HUDEP-2 (cell line): Measurements from ENCODE around the gene SLC38A9.
A peak's percentile ranks its signal among the peaks of the same experiment; 100 is the strongest.
"Not testable (repeated sequence)": the region's sequence is repeated elsewhere in the genome, so short reads cannot be mapped to it uniquely, and the experiment has no call there.

Experiments used
- DNase-seq, 76 experiments: peaks; one replicate each; lab custom pipeline; 2025; ENCODE audit not compliant: unreplicated experiment in 76 of 76; lab: John Stamatoyannopoulos, UW

Gene SLC38A9

DNA sequence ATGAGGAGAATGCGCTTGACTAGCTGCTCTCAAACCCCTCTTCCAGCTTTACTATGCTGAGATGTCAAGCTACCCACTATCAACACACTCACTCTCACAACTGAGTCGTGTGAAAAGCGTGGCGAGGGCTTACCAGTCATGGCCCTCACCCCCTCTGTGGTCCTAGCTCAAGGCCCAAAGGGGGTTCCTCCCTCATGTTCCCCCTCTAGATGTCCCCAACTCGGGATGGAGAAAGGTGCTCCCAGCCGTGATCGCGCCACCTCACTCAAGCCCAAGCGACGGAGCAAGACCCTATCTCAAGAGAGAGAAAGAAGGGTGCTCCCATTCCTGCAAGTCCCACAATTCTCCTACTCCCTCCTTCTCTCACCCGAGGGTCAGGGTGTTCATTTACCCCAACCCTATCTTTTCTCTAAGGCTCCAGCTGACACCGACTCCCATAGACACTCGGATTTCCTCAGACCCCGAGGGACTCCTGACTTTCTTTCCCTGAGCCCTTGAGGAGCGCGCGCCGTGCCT, 559 bp downstream of the SLC38A9 start:
- DNase-seq, result peak in 3 of 76 experiments; percentile 7 to 21 (median 9)

DNA sequence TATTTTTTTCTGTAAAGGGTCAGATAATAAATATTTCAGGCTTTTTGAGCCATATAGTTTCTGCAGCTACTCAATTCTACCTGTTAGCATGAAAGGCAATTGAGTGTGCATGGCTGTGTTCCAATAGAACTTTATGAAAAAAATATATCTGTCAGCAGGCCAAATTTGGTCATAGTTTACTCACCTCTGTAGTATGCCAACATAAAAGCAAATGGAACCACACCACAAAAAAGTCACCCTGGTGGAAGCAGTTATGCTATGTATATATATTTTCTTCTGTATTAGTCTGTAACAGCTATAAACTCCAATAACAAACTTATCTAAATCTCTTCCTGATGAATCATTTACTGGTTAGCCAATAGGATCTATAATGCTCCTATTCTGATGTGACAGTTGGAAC, 3.4 kb downstream of the SLC38A9 start:
- no peak for DNase-seq

DNA sequence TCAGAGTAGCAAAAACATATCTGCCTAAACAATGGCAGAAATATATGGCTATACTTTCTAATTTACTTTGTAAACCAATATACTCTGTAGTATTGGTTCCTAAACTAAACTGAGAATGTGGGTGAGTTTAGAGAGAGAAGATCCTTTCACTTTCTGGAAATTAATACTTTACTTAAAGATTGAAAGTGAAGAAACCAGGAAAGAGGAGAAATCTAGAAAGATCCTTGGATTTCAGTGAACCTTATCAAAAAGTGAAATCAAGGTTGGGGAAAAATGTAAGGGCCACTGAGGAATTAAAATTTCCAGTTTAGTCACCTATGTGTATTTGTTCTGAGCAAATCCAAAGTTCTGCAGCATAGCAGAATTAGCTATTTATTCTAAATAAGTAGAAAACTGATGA, 5.9 kb downstream of the SLC38A9 start:
- DNase-seq, result no peak

DNA sequence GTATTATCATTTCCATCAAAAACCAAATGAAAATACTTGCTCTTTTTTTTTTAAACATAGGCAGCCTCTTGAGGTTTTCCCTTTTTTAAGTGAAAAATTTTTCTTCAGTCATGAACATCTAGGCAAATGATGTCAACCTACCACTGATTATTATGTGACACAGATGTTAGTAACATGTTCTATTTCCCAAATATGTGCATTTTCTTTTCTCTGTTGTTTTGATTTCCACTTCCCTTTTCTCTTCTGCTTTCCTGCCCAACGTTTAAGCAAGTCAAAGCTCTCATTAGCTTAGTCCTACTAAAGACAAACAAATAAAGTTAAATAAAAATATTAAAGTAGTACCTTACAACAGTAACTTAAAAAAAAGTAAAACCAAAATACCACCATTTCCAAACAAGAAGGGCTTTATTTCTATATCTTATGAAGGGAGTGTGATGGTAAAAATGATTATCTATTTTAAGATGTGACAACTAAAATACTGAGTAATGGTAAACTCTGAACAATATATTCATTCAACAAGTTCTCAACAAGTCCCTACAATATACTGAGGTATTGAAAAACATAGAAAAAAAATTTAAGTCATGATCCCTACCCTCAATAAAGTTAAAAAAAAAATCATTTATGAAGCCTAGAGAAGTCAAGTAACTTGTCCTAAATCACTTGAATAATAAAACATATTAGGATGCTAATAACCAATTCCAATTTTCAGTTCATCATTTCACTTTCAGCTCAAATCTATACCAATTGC, 9.4 kb downstream of the SLC38A9 start:
- DNase-seq, result no peak

DNA sequence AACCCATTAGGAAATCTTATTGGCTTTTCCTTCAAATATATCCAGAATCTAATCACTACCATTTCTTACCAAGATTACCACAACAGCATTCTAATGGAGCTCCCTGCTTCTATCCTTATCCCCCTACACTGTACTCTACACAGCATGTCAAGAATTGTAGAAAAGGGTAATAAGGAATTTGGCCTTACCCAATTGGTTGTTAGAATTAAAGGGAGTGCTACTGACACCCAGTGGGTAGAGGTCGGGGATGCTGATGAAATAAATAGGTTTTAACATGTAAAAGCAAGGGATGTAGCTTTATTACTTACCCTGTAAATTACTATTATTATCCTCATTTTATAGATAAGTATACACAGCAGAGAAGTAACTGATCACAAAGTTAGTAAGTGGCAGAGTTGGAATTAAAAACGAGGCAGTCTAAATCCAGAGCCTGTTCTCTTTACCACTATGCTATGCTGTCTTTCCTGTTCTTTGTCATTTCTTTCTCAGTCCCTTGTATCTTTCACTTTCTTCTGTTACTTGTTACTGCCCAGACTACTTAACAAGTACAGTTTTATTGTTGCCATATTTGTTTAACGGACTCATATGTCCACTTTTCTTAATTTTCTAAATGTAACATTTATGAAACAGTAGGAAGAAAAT, 10.5 kb downstream of the SLC38A9 start:
- no peak for DNase-seq

DNA sequence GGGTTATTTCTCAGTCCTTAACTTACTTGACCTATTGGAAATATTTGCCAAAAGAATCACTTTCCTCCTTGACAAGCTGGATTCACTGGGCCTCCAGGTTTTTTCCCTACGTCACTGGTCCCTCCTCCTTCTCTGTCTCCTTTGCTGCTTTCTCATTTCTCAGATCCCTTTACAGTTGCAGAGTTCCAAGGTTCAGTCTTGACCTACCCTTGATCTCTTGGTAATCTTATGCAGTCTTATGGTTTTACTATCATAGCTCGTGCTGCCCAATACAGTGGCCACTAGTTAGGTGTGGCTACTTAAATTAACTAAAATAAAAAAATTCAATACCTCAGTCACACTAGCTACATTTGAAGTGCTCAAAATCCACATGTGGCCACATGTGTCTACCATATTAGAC, 11.4 kb downstream of the SLC38A9 start:
- DNase-seq, result no peak

DNA sequence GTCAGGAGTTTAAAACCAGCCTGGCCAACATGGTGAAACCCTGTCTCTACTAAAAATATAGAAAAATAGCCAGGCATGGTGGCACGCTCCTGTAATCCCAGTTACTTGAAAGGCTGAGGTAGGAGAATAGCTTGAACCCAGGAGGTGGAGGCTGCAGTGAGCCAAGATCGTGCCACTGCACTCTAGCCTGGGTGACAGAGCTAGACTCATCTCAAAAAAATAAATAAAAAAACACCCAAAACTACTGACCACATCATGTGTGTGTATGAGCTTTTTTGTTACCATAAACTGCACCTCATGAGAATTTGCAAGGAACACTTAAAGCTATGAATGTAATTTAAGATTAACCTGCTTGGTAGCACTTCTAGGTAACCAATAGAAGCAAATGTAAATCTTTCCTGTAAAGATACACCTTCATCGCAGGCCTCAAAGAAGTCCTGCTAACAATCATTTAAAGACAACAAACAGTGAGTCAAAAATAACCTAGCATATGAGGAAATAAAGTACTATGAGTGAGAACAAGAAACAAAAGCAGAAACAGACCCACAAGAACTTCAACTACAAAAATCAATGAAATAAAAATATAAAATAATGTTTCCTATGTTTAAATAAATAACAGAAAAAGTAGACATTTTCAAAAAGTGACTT, 13.0 kb downstream of the SLC38A9 start:
- DNase-seq, result no peak

DNA sequence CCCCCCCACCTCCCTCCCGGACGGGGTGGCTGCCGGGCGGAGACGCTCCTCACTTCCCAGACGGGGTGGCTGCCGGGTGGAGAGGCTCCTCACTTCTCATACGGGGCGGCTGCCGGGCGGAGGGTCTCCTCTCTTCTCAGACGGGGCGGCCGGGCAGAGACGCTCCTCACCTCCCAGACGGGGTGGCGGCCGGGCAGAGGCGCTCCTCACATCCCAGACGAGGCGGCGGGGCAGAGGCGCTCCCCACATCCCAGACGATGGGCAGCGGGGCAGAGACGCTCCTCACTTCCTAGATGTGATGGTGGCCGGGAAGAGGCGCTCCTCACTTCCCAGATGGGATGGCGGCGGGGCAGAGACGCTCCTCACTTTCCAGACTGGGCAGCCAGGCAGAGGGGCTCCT, 15.4 kb downstream of the SLC38A9 start:
- DNase-seq, result not testable (repeated sequence)

DNA sequence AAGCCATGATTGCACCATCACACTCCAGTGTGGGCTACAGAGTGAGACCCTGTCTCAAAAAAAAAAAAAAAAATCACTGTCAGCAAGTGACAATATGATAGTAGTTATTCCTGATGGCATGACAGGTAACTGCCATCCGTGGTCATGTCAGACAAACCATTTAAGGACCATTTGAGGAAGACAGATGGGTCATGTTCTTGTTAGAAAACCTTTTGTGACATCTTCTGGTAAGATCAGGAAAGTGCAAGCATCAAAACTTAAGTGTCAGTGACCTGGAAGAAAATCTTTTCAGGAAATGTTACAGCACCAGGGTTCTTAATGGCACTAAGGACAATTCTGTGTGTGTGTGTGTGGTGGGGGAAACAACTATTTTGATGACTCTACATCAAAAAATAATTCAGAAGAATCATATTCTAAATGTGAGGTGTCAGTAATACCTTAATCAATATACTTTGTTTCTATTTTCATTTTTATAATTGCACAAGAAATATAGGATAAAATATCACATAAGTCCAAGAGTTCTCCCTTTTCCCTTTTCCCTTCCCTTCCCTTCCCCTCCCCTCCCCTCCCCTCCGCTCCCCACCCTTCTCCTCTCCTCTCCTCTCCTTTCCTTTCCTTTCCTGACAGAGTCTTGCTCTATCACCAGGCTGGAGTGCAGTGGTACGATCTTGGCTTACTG, 17.8 kb downstream of the SLC38A9 start:
- peak in 4 of 76 experiments; percentile 13 to 23 (median 17) for DNase-seq

DNA sequence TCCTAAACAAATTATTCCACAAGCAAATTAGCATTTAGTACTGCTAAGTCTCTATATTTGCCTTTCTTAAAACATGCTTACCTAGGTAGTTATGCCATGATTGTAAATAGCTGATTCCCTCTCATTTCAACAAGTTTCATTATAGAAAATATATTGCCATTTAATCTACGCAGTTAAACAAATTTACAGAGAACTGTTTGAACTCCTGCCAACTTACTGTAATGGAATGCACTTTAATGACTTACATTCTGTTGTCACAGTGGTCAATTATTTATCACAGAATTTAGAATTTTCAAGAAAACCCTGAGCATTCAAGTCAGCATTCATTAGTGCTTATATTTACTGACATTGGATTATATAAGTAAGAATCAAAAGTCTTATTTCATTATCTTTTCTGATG, 19.6 kb downstream of the SLC38A9 start:
- DNase-seq, result no peak

DNA sequence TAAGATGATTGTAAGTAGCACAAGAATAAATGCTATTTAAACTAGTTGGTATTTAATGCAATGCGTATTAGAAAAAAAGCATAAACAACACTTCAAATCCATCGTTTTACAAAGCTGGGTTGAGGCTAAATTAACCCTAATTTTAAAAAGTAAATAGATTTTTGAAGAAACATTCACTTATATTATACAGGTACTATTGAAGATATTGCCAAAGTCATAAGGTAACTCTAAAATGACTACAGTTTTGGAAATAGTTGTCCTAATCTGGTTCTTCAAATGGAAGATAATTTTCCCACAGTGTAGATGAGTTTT, 20.1 kb downstream of the SLC38A9 start:
- no peak for DNase-seq

DNA sequence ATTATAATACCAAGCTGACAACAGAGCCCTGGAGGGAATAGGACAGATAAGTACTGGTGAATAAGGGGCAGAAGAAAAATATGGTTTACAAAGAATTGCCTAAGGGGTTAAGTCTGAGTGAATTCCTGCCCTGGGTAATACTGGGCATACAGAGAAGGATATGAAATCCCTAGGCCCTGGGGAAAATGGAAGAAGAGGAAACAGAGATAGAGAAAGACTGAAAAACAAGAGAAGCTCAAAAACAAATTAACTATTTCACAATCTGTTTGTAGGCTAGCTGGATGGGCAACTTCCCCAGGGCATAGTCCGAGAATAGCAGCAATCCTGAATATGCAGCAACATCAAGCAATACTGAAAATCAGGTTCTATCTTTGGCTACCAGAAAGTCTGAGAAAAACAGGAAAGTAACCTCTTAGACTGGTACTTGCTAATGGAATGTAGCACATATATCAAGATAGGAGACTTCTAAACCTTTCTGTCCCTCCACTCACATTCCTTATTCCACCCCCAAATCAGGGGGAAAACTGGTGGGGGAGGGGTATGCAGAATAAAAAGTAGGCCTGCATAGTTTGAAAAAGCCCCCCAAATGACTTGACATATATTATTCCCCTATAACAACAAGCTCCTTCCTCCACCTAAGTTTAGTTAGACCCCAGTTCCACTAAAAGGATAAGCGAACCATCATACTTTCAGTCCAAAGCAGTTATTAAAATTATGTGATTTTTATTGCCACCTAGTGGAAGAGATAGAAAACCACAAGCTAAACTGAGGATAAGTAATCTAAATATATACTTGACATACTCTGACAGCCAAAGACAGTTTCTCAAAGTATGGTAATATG, 20.6 kb downstream of the SLC38A9 start:
- DNase-seq, result peak in 7 of 76 experiments; percentile 0 to 33 (median 14)

DNA sequence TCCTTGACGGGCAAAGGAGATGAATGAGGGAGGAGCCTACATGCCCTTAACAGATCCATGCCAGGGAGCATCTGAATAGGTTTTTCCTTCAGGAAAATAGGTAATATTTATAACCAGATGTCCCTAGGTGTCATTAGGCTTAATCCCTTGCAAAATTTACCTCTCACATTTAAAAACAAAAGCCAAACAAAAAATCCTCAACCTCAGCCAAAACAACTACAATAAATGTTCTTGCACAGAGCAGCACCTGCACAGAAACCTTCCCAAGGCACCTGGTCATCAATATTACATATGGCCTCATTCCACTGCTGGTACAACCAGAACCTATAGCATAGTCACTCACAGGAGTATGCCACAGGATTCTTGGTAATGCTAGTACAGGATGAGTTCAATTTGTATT, 30.1 kb downstream of the SLC38A9 start:
- no peak for DNase-seq

DNA sequence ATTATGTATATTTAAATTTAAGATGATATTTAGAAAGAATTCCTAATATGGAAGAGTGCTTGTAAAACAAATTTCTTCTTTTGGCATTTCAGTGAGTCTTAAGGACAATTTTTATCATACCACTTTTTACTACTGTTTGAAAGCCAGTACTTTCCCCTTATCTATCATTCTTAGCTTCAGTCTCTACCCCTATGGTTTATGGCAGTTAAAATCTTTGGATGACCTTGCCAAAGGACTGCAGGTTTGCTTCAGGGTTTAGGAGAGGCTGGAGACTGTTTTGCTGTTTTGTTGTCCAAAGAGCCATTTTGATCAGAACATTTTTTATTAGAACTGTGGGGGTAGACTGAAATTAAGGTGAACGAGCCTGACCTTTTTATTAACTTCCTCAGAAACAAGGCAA, 30.8 kb downstream of the SLC38A9 start:
- peak in 17 of 76 experiments; percentile 0 to 42 (median 15) for DNase-seq

DNA sequence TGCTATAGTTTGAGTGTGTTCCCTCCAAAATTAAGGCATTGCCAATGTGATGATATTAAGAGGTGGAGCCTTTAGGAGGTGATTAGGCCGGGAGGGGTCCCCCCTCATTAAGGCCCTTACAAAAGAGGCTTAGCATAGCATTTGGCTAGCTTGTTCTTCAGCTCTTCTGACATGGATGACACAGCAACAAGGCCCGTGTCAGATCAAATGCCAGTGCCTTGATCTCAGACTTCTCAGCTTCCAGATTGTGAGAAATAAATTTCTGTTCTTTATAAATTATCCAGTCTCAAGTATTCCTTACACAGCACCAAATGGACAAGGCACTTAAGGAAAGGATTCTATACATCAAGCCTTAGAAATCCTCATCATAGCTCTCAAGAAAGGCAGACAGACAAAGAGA, 31.8 kb downstream of the SLC38A9 start:
- DNase-seq, result peak in 1 of 76 experiments; percentile 13

DNA sequence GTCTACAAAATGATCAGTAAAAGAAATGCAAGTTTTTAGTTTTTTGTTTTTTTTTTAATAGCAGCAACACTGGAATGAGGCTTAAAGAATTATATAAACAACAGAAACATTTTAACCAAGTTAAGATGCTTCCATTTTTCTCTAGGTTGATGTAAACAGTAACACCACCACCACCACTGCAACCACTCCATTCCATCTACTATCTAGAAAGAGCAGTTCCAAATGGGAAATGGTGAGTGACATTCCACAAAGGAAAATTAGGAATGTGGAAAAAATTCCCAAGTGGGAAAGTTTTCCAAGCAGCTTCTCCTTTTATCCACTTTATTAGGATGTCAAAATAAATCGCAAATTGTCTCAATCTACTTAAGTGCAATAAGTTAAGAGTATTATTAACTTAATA, 32.6 kb downstream of the SLC38A9 start:
- DNase-seq, result no peak

DNA sequence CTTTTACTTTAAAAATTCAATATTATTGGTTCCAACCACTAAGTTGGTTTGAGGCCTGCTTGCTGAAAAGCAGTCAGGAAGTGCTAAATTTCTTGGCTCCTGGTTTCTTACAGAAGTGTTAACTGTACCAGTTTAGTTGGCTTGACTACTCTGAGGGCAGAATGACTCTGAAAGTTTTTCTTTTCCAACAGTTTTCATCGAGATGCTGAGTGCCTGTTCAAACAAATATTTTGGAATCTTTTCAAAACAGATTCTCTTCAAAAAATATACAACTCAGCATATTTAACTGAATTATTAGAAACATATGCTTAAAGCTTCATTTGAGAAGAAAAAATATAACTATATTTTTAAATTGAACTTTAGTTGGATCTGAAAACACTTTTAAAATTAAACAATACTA, 37.0 kb downstream of the SLC38A9 start:
- DNase-seq, result no peak

DNA sequence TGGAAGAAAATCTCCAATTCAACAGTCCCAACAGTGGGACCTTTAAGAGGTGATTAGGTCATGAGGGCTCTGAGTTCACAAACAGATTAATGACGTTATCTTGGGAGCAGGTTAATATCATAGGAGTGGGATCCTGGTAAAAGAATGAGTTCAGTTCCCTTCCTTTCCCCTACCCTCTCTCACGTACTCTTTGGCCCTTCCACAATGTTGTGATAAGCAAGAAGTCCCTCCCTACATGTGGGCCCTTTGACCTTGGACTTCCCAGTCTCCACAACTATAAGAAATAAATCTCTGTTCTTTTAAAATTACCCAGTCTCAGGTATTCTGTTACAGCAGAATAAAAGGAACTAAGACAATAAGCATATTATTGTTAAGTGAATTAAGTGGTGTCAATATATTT, 37.8 kb downstream of the SLC38A9 start:
- DNase-seq, result no peak

DNA sequence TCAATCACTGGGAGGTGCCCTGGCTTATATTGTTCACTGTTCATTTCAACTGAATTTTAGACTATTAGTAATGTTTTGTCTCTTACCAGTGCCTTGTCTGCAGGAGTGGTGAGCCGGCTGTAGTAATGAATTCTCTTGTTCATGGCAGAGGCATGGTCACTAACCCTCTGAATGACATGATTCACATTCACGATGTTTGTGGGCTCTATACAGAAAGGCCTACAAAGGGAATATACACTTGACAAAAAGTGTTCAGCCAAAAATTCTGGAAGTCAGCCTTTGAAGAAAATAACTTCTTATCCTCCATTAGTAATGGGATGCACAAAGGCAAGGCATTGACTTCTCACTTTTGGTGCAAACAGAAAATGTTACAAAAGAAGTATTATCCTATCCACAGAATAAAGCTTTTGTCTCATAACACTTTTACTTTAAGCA, 39.6 kb downstream of the SLC38A9 start:
- DNase-seq, result no peak

DNA sequence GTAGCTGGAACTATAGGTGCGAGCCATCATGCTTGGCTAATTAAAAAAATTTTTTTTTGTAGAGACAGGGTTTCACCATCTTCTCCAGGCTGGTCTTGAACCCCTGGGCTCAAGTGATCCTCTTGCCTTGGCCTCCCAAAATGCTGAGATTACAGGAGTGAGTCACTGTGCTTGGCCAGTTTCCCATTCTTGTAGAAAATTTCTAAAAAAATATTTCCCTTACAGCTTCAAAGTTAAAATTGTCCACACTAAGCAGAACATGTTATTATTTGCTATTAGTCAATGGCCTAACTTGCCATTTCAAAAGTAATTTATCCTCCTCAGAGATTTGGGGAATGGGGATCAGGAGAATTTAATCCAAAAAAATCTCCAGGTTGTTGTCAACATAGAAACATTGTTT, 40.1 kb downstream of the SLC38A9 start:
- no peak for DNase-seq
